ENCODE results near the gene CEND1.

- TF ChIP-seq CTCF (IDR thresholded peaks at IDR 0.05; ENCODE audit: low read depth, low read length) (no peak), EZH2phosphoT487 (IDR thresholded peaks at IDR 0.05; ENCODE audit: low read depth) (no peak)
Measured at GRCh38 chr11:809287-810039, 19.6 kb upstream of the CEND1 start, which contains the start of gene RPLP2.
